Omental fat pad (tissue), 4 donors: ENCODE results near the gene NPPC. TPM values are rescaled to one million over a fixed set of nuclear protein-coding genes. Genes with fewer than 3 reads are reported as not detected.

Source experiments
- ATAC-seq: fragments of 150-250 bp; one replicate; pipeline ENCODE4 v1.9.1; 2016; ENCODE audit warnings: mild to moderate bottlenecking, moderate library complexity; ENCODE audit not compliant: low FRiP score
- DNase-seq: peaks from one replicate; pipeline ENCODE4 v3.0.0-alpha.2; 2019; ENCODE audit warnings: low spot score
- CTCF ChIP-seq, 3 donors: fragments of 450-650 bp; IDR thresholded peaks; one replicate each; pipeline ENCODE4 v1.5.1; 2016 to 2017; ENCODE audit warnings: antibody characterized with exemption in 3 of 3, mild to moderate bottlenecking in 3 of 3, moderate library complexity in 2 of 3
- total RNA-seq, 4 donors: library from RNA; depleted of rRNA; stranded (reverse); fragments of >200 nt; gene quantifications; one replicate each; pipeline ENCODE4 v1.1.0, GENCODE V29; 2016

NPPC gene
- total RNA-seq, 4 donors from 2014 or later = not detected

GRCh38 chr2:231935815-231936214 lies 9.6 kb upstream of the NPPC start:
- no peak for TF ChIP-seq CTCF (IDR thresholded peaks at IDR 0.05)
- no peak for ATAC-seq
- no peak for DNase-seq

GRCh38 chr2:231935207-231935524 lies 9.0 kb upstream of the NPPC start:
- DNase-seq (no peak), ATAC-seq (no peak)
- TF ChIP-seq CTCF (IDR thresholded peaks at IDR 0.05) = no peak

- DNase-seq = no peak
- no peak for TF ChIP-seq CTCF (IDR thresholded peaks at IDR 0.05)
- no peak for ATAC-seq
Measured at GRCh38 chr2:231934441-231935206, 8.4 kb upstream of the NPPC start.

GRCh38 chr2:231933916-231934401 lies 7.8 kb upstream of the NPPC start:
- DNase-seq = no peak

GRCh38 chr2:231932985-231933915 lies 7.1 kb upstream of the NPPC start:
- ATAC-seq (no peak), DNase-seq (no peak)
- no peak for TF ChIP-seq CTCF (IDR thresholded peaks at IDR 0.05)

More at GRCh38 chr2:231933916-231934401, 7.8 kb upstream of the NPPC start:
- ATAC-seq = no peak
- TF ChIP-seq CTCF (IDR thresholded peaks at IDR 0.05) = no peak

- ATAC-seq (no peak), DNase-seq (no peak)
- TF ChIP-seq CTCF (IDR thresholded peaks at IDR 0.05) = no peak
Measured at GRCh38 chr2:231932711-231932970, 6.4 kb upstream of the NPPC start.
